ENCODE data around the gene ZNF467.

DNA sequence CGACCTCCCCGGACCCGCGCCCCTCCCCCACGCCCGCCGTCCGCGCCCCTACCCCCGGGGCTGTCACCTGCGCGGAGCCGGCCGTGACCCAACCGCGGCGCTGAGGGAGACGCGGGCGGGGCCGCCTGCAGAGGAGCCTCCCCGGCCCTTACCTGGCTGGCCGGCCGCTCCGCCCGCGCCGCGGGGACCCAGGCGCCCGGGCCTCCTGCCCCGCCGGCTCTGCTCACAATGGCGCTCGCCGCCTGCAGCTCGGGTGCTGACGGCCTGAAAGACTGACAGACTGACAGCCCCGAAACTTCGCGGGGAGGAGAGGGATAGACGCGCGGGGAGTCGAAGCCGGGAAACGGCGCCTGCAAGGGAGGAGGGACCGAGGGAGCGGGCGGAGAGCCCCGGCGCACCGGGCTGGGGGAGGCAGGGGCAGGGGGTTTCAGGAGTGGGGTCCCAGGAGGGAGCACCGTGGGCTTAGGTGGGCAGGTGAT lies 393 bp downstream of the ZNF467 start:
- TF ChIP-seq, protein P1, sequence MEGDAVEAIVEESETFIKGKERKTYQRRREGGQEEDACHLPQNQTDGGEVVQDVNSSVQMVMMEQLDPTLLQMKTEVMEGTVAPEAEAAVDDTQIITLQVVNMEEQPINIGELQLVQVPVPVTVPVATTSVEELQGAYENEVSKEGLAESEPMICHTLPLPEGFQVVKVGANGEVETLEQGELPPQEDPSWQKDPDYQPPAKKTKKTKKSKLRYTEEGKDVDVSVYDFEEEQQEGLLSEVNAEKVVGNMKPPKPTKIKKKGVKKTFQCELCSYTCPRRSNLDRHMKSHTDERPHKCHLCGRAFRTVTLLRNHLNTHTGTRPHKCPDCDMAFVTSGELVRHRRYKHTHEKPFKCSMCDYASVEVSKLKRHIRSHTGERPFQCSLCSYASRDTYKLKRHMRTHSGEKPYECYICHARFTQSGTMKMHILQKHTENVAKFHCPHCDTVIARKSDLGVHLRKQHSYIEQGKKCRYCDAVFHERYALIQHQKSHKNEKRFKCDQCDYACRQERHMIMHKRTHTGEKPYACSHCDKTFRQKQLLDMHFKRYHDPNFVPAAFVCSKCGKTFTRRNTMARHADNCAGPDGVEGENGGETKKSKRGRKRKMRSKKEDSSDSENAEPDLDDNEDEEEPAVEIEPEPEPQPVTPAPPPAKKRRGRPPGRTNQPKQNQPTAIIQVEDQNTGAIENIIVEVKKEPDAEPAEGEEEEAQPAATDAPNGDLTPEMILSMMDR (IDR thresholded peaks at IDR 0.05), result no peak
- no peak for TF ChIP-seq EZH2 (IDR thresholded peaks at IDR 0.05; ENCODE audit: borderline replicate concordance, insufficient read depth, low read depth, low read length, poor library complexity, severe bottlenecking)

All from B cell (primary cell).